Astrocyte (in vitro differentiated cells and primary cell): ENCODE results near the gene TMPRSS7.

Experiments used
- CTCF ChIP-seq: IDR thresholded peaks from 2 replicates; pipeline ENCODE4 v1.5.1; 2011; ENCODE audit warnings: low read depth, mild to moderate bottlenecking, inconsistent platforms, low read length, moderate library complexity; ENCODE audit not compliant: insufficient read depth
- EZH2 ChIP-seq: IDR thresholded peaks from 2 replicates; pipeline ENCODE4 v1.6.1; 2012; ENCODE audit warnings: mild to moderate bottlenecking, low read length, inconsistent platforms; ENCODE audit not compliant: insufficient read depth

- no peak for TF ChIP-seq CTCF
- no peak for TF ChIP-seq EZH2
Observed at GRCh38 chr3:112109322-112109721, 74.8 kb downstream of the TMPRSS7 start.
